ENCODE results near the gene ENPEP. TPM values are rescaled to one million over a fixed set of nuclear protein-coding genes. Genes with fewer than 3 reads are reported as not detected.

ENPEP gene
- total and polyA plus RNA-seq, 8 donors, result 0.19 to 11.9 (median 0.45) TPM; not detected in 1

DNA sequence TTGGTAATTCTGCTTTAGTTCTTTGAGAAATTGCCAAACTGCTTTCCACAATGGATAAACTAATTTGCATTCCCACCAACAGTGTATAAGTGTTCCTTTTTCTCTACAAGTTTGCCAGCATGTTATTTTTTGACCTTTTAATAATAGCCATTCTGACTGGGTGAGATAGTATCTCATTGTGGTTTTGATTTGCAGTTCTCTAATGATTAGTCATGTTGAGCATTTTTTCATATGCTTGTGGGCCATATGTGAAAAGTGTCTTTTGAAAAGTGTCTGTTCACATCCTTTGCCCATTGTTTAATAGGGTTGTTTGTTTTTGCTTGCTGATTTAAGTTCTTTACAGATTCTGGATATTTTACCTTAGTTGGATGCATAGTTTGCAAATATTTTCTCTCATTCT lies 25.9 kb downstream of the ENPEP start:
- intact Hi-C loops (cut with DNase I; ENCODE audit: low total_unique reads), result no loop called here
- Histone ChIP-seq H3K4me1 (no peaks in the 10 kb centered on the region), H3K4me3 (no peak overlapping the region), H3K9me3 (no peaks in the 10 kb centered on the region), H3K36me3 (no peaks in the 10 kb centered on the region), H3K27ac (no peak overlapping the region), H3K27me3 (peaks cover 0 to 4% (median 0%) of the 10 kb centered on the region in 3 donors)
- no peak for TF ChIP-seq POLR2AphosphoS5 (IDR thresholded peaks at IDR 0.05)
- no peak for TF ChIP-seq EP300 (IDR thresholded peaks at IDR 0.05)
- TF ChIP-seq POLR2A (IDR thresholded peaks at IDR 0.05), result no peak
- TF ChIP-seq, protein P1, sequence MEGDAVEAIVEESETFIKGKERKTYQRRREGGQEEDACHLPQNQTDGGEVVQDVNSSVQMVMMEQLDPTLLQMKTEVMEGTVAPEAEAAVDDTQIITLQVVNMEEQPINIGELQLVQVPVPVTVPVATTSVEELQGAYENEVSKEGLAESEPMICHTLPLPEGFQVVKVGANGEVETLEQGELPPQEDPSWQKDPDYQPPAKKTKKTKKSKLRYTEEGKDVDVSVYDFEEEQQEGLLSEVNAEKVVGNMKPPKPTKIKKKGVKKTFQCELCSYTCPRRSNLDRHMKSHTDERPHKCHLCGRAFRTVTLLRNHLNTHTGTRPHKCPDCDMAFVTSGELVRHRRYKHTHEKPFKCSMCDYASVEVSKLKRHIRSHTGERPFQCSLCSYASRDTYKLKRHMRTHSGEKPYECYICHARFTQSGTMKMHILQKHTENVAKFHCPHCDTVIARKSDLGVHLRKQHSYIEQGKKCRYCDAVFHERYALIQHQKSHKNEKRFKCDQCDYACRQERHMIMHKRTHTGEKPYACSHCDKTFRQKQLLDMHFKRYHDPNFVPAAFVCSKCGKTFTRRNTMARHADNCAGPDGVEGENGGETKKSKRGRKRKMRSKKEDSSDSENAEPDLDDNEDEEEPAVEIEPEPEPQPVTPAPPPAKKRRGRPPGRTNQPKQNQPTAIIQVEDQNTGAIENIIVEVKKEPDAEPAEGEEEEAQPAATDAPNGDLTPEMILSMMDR (IDR thresholded peaks at IDR 0.05), result no peak
- DNase-seq, result no peak

DNA sequence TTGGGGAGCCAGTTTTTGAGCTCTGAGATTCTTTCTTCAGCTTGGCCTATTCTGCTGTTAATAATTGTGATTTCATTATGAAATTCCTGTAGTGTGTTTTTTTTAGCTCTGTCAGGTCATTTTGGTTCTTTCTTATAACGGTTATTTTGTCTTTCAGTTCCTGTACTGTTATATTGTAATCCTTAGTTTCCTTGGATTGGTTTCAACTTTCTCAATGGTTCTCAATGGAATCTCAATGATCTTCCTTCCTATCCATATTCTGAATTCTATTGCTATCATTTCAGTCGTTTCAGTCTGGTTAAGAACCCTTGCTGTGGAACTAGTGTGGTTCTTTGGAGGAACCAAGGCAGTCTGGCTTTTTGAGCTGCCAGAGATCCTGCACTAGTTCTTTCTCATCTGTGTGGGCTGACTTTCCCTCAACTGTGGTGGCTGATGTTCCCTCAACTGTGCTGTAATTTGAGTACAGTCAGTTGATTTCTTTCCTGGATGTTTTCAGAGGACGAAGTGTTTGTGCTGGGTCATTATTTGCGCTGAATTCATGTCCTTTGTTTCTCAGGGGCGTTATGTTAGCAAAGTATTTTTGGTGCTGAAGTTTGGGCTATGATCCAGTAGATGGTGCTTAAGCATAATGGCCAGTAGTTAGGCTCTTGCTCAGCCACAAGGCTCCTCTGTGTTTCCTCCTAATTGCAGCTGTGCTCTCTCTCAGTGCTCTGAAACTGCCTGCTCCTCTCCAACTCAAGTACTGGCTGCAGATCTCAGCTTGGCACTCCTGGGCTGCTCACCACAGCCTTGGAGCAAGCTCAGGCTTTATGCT lies 27.5 kb downstream of the ENPEP start:
- TF ChIP-seq POLR2AphosphoS5 (IDR thresholded peaks at IDR 0.05), result no peak
- TF ChIP-seq, protein P1 (IDR thresholded peaks at IDR 0.05), result no peak
- no peak for TF ChIP-seq EP300 (IDR thresholded peaks at IDR 0.05)
- no peak for TF ChIP-seq POLR2A (IDR thresholded peaks at IDR 0.05)
- H3K9me3 ChIP-seq, result no peaks in the 10 kb centered on the region
- no peak overlapping the region for H3K4me3 ChIP-seq
- no peak overlapping the region for H3K27ac ChIP-seq
- H3K27me3 ChIP-seq, result peaks cover 0 to 4% (median 0%) of the 10 kb centered on the region in 3 donors
- no peak for DNase-seq
- 30 to 41% (median 38%) methylated on average over 5 of the region's 5 CpGs for WGBS, 5 donors
- H3K36me3 ChIP-seq, result no peaks in the 10 kb centered on the region
- no peaks in the 10 kb centered on the region for H3K4me1 ChIP-seq
- intact Hi-C loops (cut with DNase I; ENCODE audit: low total_unique reads), result no loop called here

DNA sequence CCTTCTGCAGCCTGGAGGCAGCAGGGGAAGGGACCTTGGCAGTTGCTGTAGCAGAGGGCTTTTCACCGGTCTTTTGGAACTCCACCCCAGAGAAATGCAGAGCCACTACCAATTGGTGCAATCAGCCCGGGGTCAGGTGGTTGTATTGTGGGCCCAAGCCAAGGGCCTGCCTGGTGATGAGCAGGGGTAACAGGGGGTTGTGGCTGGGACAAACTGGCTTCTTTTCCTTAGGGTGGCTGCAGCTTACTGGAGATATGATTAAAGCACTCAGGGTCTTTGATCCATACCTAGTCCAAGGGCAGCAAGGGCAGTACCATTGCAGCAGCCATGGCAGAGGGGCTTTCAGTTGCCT lies 28.1 kb downstream of the ENPEP start:
- no peak for DNase-seq
- Histone ChIP-seq H3K9me3 (no peaks in the 10 kb centered on the region), H3K36me3 (no peaks in the 10 kb centered on the region), H3K27me3 (peaks cover 0 to 4% (median 0%) of the 10 kb centered on the region in 3 donors), H3K4me3 (no peak overlapping the region), H3K27ac (no peak overlapping the region), H3K4me1 (no peaks in the 10 kb centered on the region)
- no peak for TF ChIP-seq POLR2A (IDR thresholded peaks at IDR 0.05)
- no peak for TF ChIP-seq POLR2AphosphoS5 (IDR thresholded peaks at IDR 0.05)
- TF ChIP-seq, protein P1 (IDR thresholded peaks at IDR 0.05), result no peak
- no peak for TF ChIP-seq EP300 (IDR thresholded peaks at IDR 0.05)
- 58 to 100% (median 74%) methylated on average over 1 to 2 of the region's 2 CpGs for WGBS, 5 donors
- intact Hi-C loops (cut with DNase I; ENCODE audit: low total_unique reads), result no loop called here

DNA sequence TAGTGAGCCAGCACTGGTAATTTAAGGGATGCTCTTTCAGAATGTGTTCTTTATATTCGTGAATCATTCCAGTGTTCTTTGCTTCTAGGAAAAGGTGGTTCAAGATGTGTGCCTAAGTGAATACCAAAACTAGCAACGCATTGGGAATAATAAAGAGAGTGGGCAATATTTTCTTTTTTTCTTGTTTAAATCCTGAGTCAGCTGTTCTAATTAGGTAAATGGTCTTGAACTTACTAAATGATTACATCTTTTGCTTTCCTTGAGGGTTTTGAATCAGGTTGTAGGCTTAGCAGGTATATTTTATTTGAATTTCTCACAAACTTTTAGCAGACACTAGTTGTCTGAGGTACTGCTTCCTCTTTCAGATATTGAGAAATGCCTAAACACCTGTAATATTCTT lies 29.5 kb downstream of the ENPEP start:
- intact Hi-C loops (cut with DNase I; ENCODE audit: low total_unique reads), result no loop called here
- H3K36me3 ChIP-seq, result no peaks in the 10 kb centered on the region
- no peak for DNase-seq
- TF ChIP-seq POLR2AphosphoS5 (IDR thresholded peaks at IDR 0.05), result no peak
- TF ChIP-seq EP300 (IDR thresholded peaks at IDR 0.05), result no peak
- TF ChIP-seq POLR2A (IDR thresholded peaks at IDR 0.05), result no peak
- TF ChIP-seq, protein P1 (IDR thresholded peaks at IDR 0.05), result no peak
- no peak overlapping the region for H3K4me3 ChIP-seq
- 83 to 90% (median 88%) methylated on average over 2 of the region's 2 CpGs for whole genome bisulfite sequencing, 5 donors
- H3K27me3 ChIP-seq, result peaks cover 0 to 4% (median 0%) of the 10 kb centered on the region in 3 donors
- H3K27ac ChIP-seq, result no peak overlapping the region
- H3K4me1 ChIP-seq, result no peaks in the 10 kb centered on the region
- H3K9me3 ChIP-seq, result no peaks in the 10 kb centered on the region

Measured in stomach (tissue), 9 donors.